Progenitor cell of endocrine pancreas (in vitro differentiated cells): Measurements from ENCODE around the gene TMSB4X. TPM values are rescaled to one million over a fixed set of nuclear protein-coding genes. Genes with fewer than 3 reads are reported as not detected.
A peak's percentile ranks its signal among the peaks of the same experiment; 100 is the strongest.

Source experiments
- DNase-seq: peaks from one replicate; pipeline ENCODE4 v3.0.0; 2021; ENCODE audit warnings: low spot score; ENCODE audit not compliant: unreplicated experiment
- H3K27ac Mint-ChIP-seq: 2 replicates; pipeline ENCODE4 v1.8.0; 2021; ENCODE audit warnings: mild to moderate bottlenecking, moderate library complexity, mixed read lengths
- H3K27me3 Mint-ChIP-seq: 2 replicates; pipeline ENCODE4 v1.8.0; 2021; ENCODE audit warnings: mixed read lengths
- H3K36me3 Mint-ChIP-seq: 2 replicates; pipeline ENCODE4 v1.8.0; 2022; ENCODE audit warnings: mixed read lengths; ENCODE audit not compliant: insufficient read depth
- H3K4me1 Mint-ChIP-seq: 2 replicates; pipeline ENCODE4 v1.8.0; 2021; ENCODE audit warnings: low read depth, mixed read lengths
- H3K4me3 Mint-ChIP-seq: 2 replicates; pipeline ENCODE4 v1.8.0; 2021; ENCODE audit warnings: low read depth, mild to moderate bottlenecking, moderate library complexity, mixed read lengths
- H3K9me3 Mint-ChIP-seq: 2 replicates; pipeline ENCODE4 v1.8.0; 2021; ENCODE audit warnings: low read depth, mixed read lengths
- CTCF ChIP-seq: fragments of 200-600 bp; sonication (generic); IDR thresholded peaks from one replicate; pipeline ENCODE4 v1.5.0; 2021; ENCODE audit warnings: antibody characterized with exemption, mild to moderate bottlenecking; ENCODE audit not compliant: unreplicated experiment
- total RNA-seq: library from RNA; stranded (reverse); gene quantifications from 2 replicates; pipeline ENCODE4 v1.2.1, GENCODE V29; 2021

Gene TMSB4X
- total RNA-seq, 1 donor from 2014 or later = 1,699 TPM

- H3K27ac Mint-ChIP-seq = no peak overlapping the region
Measured at GRCh38 chrX:12996934-12997435, 22.1 kb downstream of the TMSB4X start.

GRCh38 chrX:12997906-12998687 lies 23.2 kb downstream of the TMSB4X start:
- Mint-ChIP-seq H3K36me3 (no peaks in the 10 kb centered on the region), H3K27ac (peak overlapping the region; percentile 50), H3K9me3 (peaks cover 10% of the 10 kb centered on the region), H3K27me3 (no peaks in the 10 kb centered on the region), H3K4me1 (peaks cover 28% of the 10 kb centered on the region), H3K4me3 (no peak overlapping the region)
- TF ChIP-seq CTCF = no peak
- DNase-seq = no peak

More at GRCh38 chrX:12996934-12997435, 22.1 kb downstream of the TMSB4X start:
- Mint-ChIP-seq H3K4me1 (peaks cover 28% of the 10 kb centered on the region), H3K4me3 (no peak overlapping the region), H3K36me3 (no peaks in the 10 kb centered on the region), H3K9me3 (peaks cover 10% of the 10 kb centered on the region), H3K27me3 (no peaks in the 10 kb centered on the region)
- TF ChIP-seq CTCF = no peak
- DNase-seq = no peak

GRCh38 chrX:12999422-12999821 lies 24.5 kb downstream of the TMSB4X start:
- DNase-seq = no peak
- H3K4me3 Mint-ChIP-seq = no peak overlapping the region
- peaks cover 10% of the 10 kb centered on the region for H3K9me3 Mint-ChIP-seq
- no peak overlapping the region for H3K27ac Mint-ChIP-seq
- H3K4me1 Mint-ChIP-seq = peaks cover 23% of the 10 kb centered on the region
- H3K36me3 Mint-ChIP-seq = no peaks in the 10 kb centered on the region
- TF ChIP-seq CTCF = no peak
- H3K27me3 Mint-ChIP-seq = no peaks in the 10 kb centered on the region

GRCh38 chrX:13000301-13000811 lies 25.4 kb downstream of the TMSB4X start:
- no peaks in the 10 kb centered on the region for H3K36me3 Mint-ChIP-seq
- no peaks in the 10 kb centered on the region for H3K27me3 Mint-ChIP-seq
- TF ChIP-seq CTCF = no peak
- H3K4me1 Mint-ChIP-seq = peaks cover 23% of the 10 kb centered on the region
- H3K9me3 Mint-ChIP-seq = peaks cover 12% of the 10 kb centered on the region
- H3K4me3 Mint-ChIP-seq = no peak overlapping the region
- no peak for DNase-seq
- H3K27ac Mint-ChIP-seq = no peak overlapping the region

- Mint-ChIP-seq H3K27me3 (no peaks in the 10 kb centered on the region), H3K36me3 (no peaks in the 10 kb centered on the region), H3K27ac (no peak overlapping the region), H3K9me3 (peaks cover 7% of the 10 kb centered on the region), H3K4me3 (no peak overlapping the region), H3K4me1 (peaks cover 20% of the 10 kb centered on the region)
- no peak for TF ChIP-seq CTCF
- no peak for DNase-seq
Measured at GRCh38 chrX:13001097-13001496, 26.2 kb downstream of the TMSB4X start.
